ENCODE measurements around the gene KRTAP1-1.

Gene KRTAP1-1

DNA sequence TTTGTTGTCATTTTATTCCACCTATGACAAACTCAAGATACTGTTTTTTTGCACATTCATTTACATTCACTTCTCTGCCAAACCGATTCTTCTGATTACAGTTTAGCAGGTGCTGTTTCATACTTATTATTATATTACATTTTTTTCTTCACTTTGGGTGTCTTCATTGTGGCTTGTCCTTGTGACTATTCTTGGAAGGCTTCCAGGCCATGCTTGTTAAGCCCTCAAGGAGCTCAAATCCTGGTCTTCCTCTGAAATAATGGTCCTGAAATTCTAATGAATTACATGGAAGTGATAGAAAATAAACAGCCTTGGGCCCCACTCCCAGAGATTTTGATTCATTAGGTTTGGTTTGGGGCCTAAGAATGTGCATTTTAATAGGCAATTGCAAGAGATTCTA, 23.1 kb upstream of the KRTAP1-1 start:
- no peaks in the 10 kb centered on the region for H3K79me2 ChIP-seq (ENCODE audit: insufficient read depth, low read length)
- no peaks in the 10 kb centered on the region for H3K9me2 ChIP-seq (replicated peaks; ENCODE audit: low read depth, low read length)
- H3K9me3 ChIP-seq (ENCODE audit: insufficient read depth, low read depth, low read length): no peaks in the 10 kb centered on the region
- TF ChIP-seq, protein P1, sequence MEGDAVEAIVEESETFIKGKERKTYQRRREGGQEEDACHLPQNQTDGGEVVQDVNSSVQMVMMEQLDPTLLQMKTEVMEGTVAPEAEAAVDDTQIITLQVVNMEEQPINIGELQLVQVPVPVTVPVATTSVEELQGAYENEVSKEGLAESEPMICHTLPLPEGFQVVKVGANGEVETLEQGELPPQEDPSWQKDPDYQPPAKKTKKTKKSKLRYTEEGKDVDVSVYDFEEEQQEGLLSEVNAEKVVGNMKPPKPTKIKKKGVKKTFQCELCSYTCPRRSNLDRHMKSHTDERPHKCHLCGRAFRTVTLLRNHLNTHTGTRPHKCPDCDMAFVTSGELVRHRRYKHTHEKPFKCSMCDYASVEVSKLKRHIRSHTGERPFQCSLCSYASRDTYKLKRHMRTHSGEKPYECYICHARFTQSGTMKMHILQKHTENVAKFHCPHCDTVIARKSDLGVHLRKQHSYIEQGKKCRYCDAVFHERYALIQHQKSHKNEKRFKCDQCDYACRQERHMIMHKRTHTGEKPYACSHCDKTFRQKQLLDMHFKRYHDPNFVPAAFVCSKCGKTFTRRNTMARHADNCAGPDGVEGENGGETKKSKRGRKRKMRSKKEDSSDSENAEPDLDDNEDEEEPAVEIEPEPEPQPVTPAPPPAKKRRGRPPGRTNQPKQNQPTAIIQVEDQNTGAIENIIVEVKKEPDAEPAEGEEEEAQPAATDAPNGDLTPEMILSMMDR (conservative IDR thresholded peaks at IDR 0.05; ENCODE audit: low read length): no peak
- no peak for TF ChIP-seq EZH2phosphoT487 (IDR thresholded peaks at IDR 0.05; ENCODE audit: borderline replicate concordance)
- H3F3A ChIP-seq (ENCODE audit: low read depth): no peaks in the 10 kb centered on the region
- H3K4me3 ChIP-seq (ENCODE audit: low read length, poor library complexity, severe bottlenecking): no peak overlapping the region
- H3K4me1 ChIP-seq (ENCODE audit: insufficient read depth, low read length, poor library complexity, severe bottlenecking): peaks cover 4% of the 10 kb centered on the region
- no peak overlapping the region for H3K4me2 ChIP-seq (ENCODE audit: low read depth, low read length, poor library complexity, severe bottlenecking)
- no peak overlapping the region for H2AFZ ChIP-seq (ENCODE audit: low read length)
- H3K9ac ChIP-seq (ENCODE audit: low read depth, low read length, poor library complexity, severe bottlenecking): no peak overlapping the region
- no peaks in the 10 kb centered on the region for H3K27me3 ChIP-seq (ENCODE audit: insufficient read depth, low read length, poor library complexity, severe bottlenecking)
- no peaks in the 10 kb centered on the region for H3K36me3 ChIP-seq (ENCODE audit: insufficient read depth, low read length)
- H4K20me1 ChIP-seq (ENCODE audit: insufficient read depth, low read length, poor library complexity, severe bottlenecking): no peaks in the 10 kb centered on the region

DNA sequence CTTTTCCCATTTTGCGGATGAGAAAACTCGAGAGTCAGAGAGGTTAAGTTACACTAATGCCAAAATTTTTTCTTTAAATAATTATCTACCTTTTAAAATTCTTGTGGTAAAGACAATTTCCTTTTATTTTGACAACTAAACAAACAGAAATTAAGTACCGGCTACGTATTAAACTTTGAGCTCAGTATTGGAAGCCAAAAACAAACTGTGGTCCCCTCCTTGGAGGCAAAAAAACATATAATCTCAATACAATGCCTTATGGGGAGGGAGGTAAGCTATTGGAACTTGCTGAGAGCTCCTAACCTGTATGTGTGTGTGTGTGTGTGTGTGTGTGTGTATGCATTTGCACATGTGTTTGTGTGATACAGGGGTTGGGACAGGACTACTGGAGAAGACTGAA, 22.2 kb upstream of the KRTAP1-1 start:
- H3K36me3 ChIP-seq (ENCODE audit: insufficient read depth, low read length): no peaks in the 10 kb centered on the region
- H3K27me3 ChIP-seq (ENCODE audit: insufficient read depth, low read length, poor library complexity, severe bottlenecking): no peaks in the 10 kb centered on the region
- no peaks in the 10 kb centered on the region for H3K9me2 ChIP-seq (replicated peaks; ENCODE audit: low read depth, low read length)
- H3K79me2 ChIP-seq (ENCODE audit: insufficient read depth, low read length): no peaks in the 10 kb centered on the region
- H3K4me3 ChIP-seq (ENCODE audit: low read length, poor library complexity, severe bottlenecking): no peak overlapping the region
- H3K4me2 ChIP-seq (ENCODE audit: low read depth, low read length, poor library complexity, severe bottlenecking): no peak overlapping the region
- TF ChIP-seq, protein P1 (conservative IDR thresholded peaks at IDR 0.05; ENCODE audit: low read length): no peak
- no peak for TF ChIP-seq EZH2phosphoT487 (IDR thresholded peaks at IDR 0.05; ENCODE audit: borderline replicate concordance)
- H3K9ac ChIP-seq (ENCODE audit: low read depth, low read length, poor library complexity, severe bottlenecking): no peak overlapping the region
- no peak overlapping the region for H2AFZ ChIP-seq (ENCODE audit: low read length)
- H3K9me3 ChIP-seq (ENCODE audit: insufficient read depth, low read depth, low read length): no peaks in the 10 kb centered on the region
- H3K4me1 ChIP-seq (ENCODE audit: insufficient read depth, low read length, poor library complexity, severe bottlenecking): no peaks in the 10 kb centered on the region
- H3F3A ChIP-seq (ENCODE audit: low read depth): no peaks in the 10 kb centered on the region
- no peaks in the 10 kb centered on the region for H4K20me1 ChIP-seq (ENCODE audit: insufficient read depth, low read length, poor library complexity, severe bottlenecking)

DNA sequence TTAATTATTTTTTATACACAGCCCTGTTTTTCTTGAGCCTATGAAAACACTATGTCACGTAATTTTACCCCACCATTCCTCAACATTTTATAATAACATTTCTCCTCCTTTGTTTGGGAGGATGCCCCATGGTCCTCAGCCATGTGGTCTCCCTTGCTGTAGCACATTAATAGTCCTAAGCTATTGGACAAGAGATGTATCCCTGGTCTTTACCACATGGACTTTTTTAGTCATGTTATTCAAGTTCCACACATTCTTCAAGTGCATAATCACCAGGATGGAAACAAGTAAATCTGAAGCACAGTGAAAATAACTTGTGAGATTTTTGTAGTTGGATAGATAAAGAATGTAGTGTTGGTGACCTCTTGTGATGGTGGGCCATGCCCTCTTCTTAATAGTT, 20.7 kb upstream of the KRTAP1-1 start:
- no peak overlapping the region for H3K4me3 ChIP-seq (ENCODE audit: low read length, poor library complexity, severe bottlenecking)
- H3K79me2 ChIP-seq (ENCODE audit: insufficient read depth, low read length): no peaks in the 10 kb centered on the region
- H2AFZ ChIP-seq (ENCODE audit: low read length): no peak overlapping the region
- no peak overlapping the region for H3K4me2 ChIP-seq (ENCODE audit: low read depth, low read length, poor library complexity, severe bottlenecking)
- H3K36me3 ChIP-seq (ENCODE audit: insufficient read depth, low read length): no peaks in the 10 kb centered on the region
- no peaks in the 10 kb centered on the region for H3K9me3 ChIP-seq (ENCODE audit: insufficient read depth, low read depth, low read length)
- H4K20me1 ChIP-seq (ENCODE audit: insufficient read depth, low read length, poor library complexity, severe bottlenecking): no peaks in the 10 kb centered on the region
- no peak for TF ChIP-seq EZH2phosphoT487 (IDR thresholded peaks at IDR 0.05; ENCODE audit: borderline replicate concordance)
- TF ChIP-seq, protein P1 (conservative IDR thresholded peaks at IDR 0.05; ENCODE audit: low read length): no peak
- H3F3A ChIP-seq (ENCODE audit: low read depth): no peaks in the 10 kb centered on the region
- no peaks in the 10 kb centered on the region for H3K4me1 ChIP-seq (ENCODE audit: insufficient read depth, low read length, poor library complexity, severe bottlenecking)
- H3K9me2 ChIP-seq (replicated peaks; ENCODE audit: low read depth, low read length): no peaks in the 10 kb centered on the region
- no peak overlapping the region for H3K9ac ChIP-seq (ENCODE audit: low read depth, low read length, poor library complexity, severe bottlenecking)
- H3K27me3 ChIP-seq (ENCODE audit: insufficient read depth, low read length, poor library complexity, severe bottlenecking): no peaks in the 10 kb centered on the region

All from Loucy (cell line).